Stimulated activated CD4-positive, alpha-beta T cell treated with anti-CD3 and anti-CD28 coated beads, Interleukin-12 subunit alpha, Interleukin-12 subunit beta, amount 100 ng/mL, for 4 hours (primary cell): ENCODE results near the gene JDP2.
A peak's percentile ranks its signal among the peaks of the same experiment; 100 is the strongest.

Source experiments
- DNase-seq: peaks from one replicate; pipeline ENCODE4 v3.0.0-alpha.2; 2020

The JDP2 gene

GRCh38 chr14:75411214-75411540 is 16.6 kb upstream of the JDP2 start:
- DNase-seq: no peak

- no peak for DNase-seq
These were observed 14.8 kb upstream of the JDP2 start for GRCh38 chr14:75413013-75413412.

GRCh38 chr14:75417674-75418073 is 10.1 kb upstream of the JDP2 start:
- DNase-seq: no peak

- DNase-seq: peak; percentile 51
These were observed 8.7 kb upstream of the JDP2 start for GRCh38 chr14:75418850-75419768.

GRCh38 chr14:75422169-75422568 is 5.7 kb upstream of the JDP2 start:
- no peak for DNase-seq

- DNase-seq: no peak
These were observed 3.3 kb upstream of the JDP2 start for GRCh38 chr14:75424496-75424895.

GRCh38 chr14:75425446-75425845 is 2.4 kb upstream of the JDP2 start:
- DNase-seq: no peak

- DNase-seq: no peak
These were observed 1.3 kb upstream of the JDP2 start for GRCh38 chr14:75426332-75427125.

GRCh38 chr14:75427126-75427481 is 718 bp upstream of the JDP2 start:
- no peak for DNase-seq

GRCh38 chr14:75428230-75429104 is 645 bp downstream of the JDP2 start:
- peak; percentile 10 for DNase-seq

GRCh38 chr14:75429562-75429961 is 1.7 kb downstream of the JDP2 start:
- DNase-seq: no peak

- DNase-seq: no peak
These were observed 2.3 kb downstream of the JDP2 start for GRCh38 chr14:75430116-75430515.

- DNase-seq: no peak
These were observed 2.7 kb downstream of the JDP2 start for GRCh38 chr14:75430526-75430925.

GRCh38 chr14:75430976-75431375 is 3.2 kb downstream of the JDP2 start:
- no peak for DNase-seq

- DNase-seq: no peak
These were observed 4.0 kb downstream of the JDP2 start for GRCh38 chr14:75431827-75432226.

GRCh38 chr14:75432411-75432810 is 4.6 kb downstream of the JDP2 start:
- DNase-seq: no peak

GRCh38 chr14:75433631-75434071 is 5.8 kb downstream of the JDP2 start:
- DNase-seq: no peak

- DNase-seq: no peak
These were observed 6.5 kb downstream of the JDP2 start for GRCh38 chr14:75434138-75434889.

GRCh38 chr14:75434890-75435248 is 7.0 kb downstream of the JDP2 start:
- DNase-seq: no peak

GRCh38 chr14:75435473-75435872 is 7.7 kb downstream of the JDP2 start:
- no peak for DNase-seq

- no peak for DNase-seq
These were observed 9.7 kb downstream of the JDP2 start for GRCh38 chr14:75437201-75438143.
